ENCODE measurements around the gene TRIM47. TPM values are rescaled to one million over a fixed set of nuclear protein-coding genes. Genes with fewer than 3 reads are reported as not detected.

The TRIM47 gene
- total and polyA plus RNA-seq, 2 experiments from 2014 or later = 7.2 to 9.9 TPM

DNA sequence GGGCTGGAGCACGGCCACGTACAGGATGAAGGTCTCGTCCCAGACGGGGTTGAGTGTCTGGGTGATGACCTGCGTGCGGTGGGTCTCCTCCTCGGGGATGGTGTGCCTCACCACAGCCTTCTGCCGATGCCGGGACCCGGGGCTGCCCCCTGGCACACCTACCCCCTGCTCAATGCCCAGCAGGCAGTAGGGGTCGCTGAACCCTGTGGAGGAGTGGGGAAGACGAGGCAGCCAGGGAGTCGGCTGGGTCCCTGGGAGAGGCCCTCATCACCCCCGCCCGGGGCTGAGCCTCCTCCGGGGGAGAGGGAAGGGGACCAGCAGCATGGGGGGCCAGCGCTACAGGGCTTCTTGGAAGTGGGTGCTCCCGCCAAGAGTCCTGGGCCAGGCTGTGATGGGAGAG lies 36.0 kb downstream of the TRIM47 start:
- Histone ChIP-seq H3K4me1 (ENCODE audit: insufficient read depth) (peaks cover 10% of the 10 kb centered on the region), H3K4me2 (no peak overlapping the region), H2AFZ (no peak overlapping the region), H4K20me1 (replicated peaks; ENCODE audit: insufficient read depth) (no peaks in the 10 kb centered on the region), H3F3A (replicated peaks; ENCODE audit: low read depth) (0 out of 2 replicates have a peak, but pooled peaks cover 7% of the 10 kb centered on the region), H3K36me3 (ENCODE audit: insufficient read depth) (0 out of 2 replicates have a peak, but pooled peaks cover 5% of the 10 kb centered on the region), H3K27ac (ENCODE audit: low read depth) (no peak overlapping the region), H3K4me3 (no peak overlapping the region), H3K79me2 (replicated peaks; ENCODE audit: insufficient read depth) (no peaks in the 10 kb centered on the region), H3K27me3 (ENCODE audit: insufficient read depth) (no peaks in the 10 kb centered on the region), H3K9me2 (ENCODE audit: insufficient read depth) (no peaks in the 10 kb centered on the region)
- Mint-ChIP-seq H3K9me3 (no peaks in the 10 kb centered on the region), H3K27ac (no peak overlapping the region), H3K36me3 (ENCODE audit: low read depth) (peaks cover 18% of the 10 kb centered on the region), H3K4me1 (peaks cover 10% of the 10 kb centered on the region; the same call in 2 of the 3 replicates), H3K27me3 (ENCODE audit: insufficient read depth, low read depth, poor library complexity) (peaks cover 9% of the 10 kb centered on the region), H3K4me3 (no peak overlapping the region)
- TF ChIP-seq POLR2AphosphoS5 (IDR thresholded peaks at IDR 0.05; ENCODE audit: low read depth) (no peak), ZNF331 (CRISPR knock-in tag; IDR thresholded peaks at IDR 0.05; ENCODE audit: low read depth) (no peak), NANOG (IDR thresholded peaks at IDR 0.05; ENCODE audit: borderline replicate concordance) (no peak), CTCF (conservative IDR thresholded peaks at IDR 0.05; ENCODE audit: low read depth in 2 of 2) (peak in 1 of 2 experiments; percentile 14; a peak in 1 of 4 replicates), ETS1 (IDR thresholded peaks at IDR 0.05) (no peak), EZH2 (IDR thresholded peaks at IDR 0.05; ENCODE audit: low read depth, unreplicated experiment) (no peak)
- TF ChIP-seq, protein P1, sequence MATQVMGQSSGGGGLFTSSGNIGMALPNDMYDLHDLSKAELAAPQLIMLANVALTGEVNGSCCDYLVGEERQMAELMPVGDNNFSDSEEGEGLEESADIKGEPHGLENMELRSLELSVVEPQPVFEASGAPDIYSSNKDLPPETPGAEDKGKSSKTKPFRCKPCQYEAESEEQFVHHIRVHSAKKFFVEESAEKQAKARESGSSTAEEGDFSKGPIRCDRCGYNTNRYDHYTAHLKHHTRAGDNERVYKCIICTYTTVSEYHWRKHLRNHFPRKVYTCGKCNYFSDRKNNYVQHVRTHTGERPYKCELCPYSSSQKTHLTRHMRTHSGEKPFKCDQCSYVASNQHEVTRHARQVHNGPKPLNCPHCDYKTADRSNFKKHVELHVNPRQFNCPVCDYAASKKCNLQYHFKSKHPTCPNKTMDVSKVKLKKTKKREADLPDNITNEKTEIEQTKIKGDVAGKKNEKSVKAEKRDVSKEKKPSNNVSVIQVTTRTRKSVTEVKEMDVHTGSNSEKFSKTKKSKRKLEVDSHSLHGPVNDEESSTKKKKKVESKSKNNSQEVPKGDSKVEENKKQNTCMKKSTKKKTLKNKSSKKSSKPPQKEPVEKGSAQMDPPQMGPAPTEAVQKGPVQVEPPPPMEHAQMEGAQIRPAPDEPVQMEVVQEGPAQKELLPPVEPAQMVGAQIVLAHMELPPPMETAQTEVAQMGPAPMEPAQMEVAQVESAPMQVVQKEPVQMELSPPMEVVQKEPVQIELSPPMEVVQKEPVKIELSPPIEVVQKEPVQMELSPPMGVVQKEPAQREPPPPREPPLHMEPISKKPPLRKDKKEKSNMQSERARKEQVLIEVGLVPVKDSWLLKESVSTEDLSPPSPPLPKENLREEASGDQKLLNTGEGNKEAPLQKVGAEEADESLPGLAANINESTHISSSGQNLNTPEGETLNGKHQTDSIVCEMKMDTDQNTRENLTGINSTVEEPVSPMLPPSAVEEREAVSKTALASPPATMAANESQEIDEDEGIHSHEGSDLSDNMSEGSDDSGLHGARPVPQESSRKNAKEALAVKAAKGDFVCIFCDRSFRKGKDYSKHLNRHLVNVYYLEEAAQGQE (IDR thresholded peaks at IDR 0.05; ENCODE audit: unreplicated experiment) = no peak
- DNase-seq (ENCODE audit: low spot score) (no peak), ATAC-seq (no peak)

- Histone ChIP-seq H3F3A (replicated peaks; ENCODE audit: low read depth) (0 out of 2 replicates have a peak, but pooled peaks cover 5% of the 10 kb centered on the region), H3K4me2 (no peak overlapping the region), H3K4me3 (no peak overlapping the region), H2AFZ (no peak overlapping the region), H3K27me3 (ENCODE audit: insufficient read depth) (no peaks in the 10 kb centered on the region), H4K20me1 (replicated peaks; ENCODE audit: insufficient read depth) (no peaks in the 10 kb centered on the region), H3K79me2 (replicated peaks; ENCODE audit: insufficient read depth) (no peaks in the 10 kb centered on the region), H3K4me1 (ENCODE audit: insufficient read depth) (peaks cover 9% of the 10 kb centered on the region), H3K9me2 (ENCODE audit: insufficient read depth) (no peaks in the 10 kb centered on the region), H3K36me3 (ENCODE audit: insufficient read depth) (no peaks in the 10 kb centered on the region), H3K27ac (ENCODE audit: low read depth) (no peak overlapping the region)
- no peak for DNase-seq (ENCODE audit: low spot score)
- Mint-ChIP-seq H3K36me3 (ENCODE audit: low read depth) (peaks cover 5% of the 10 kb centered on the region), H3K27ac (no peak overlapping the region), H3K9me3 (no peaks in the 10 kb centered on the region; the same call in 2 of the 3 replicates), H3K4me3 (no peak overlapping the region), H3K27me3 (ENCODE audit: insufficient read depth, low read depth, poor library complexity) (peaks cover 9% of the 10 kb centered on the region), H3K4me1 (peaks cover 9% of the 10 kb centered on the region; the same call in 2 of the 3 replicates)
- TF ChIP-seq POLR2AphosphoS5 (IDR thresholded peaks at IDR 0.05; ENCODE audit: low read depth) (no peak), EZH2phosphoT487 (IDR thresholded peaks at IDR 0.05; ENCODE audit: unreplicated experiment) (no peak), CTCF (conservative IDR thresholded peaks at IDR 0.05; ENCODE audit: low read depth in 2 of 2) (no peak), ETS1 (IDR thresholded peaks at IDR 0.05) (no peak), STAT1 (IDR thresholded peaks at IDR 0.05; ENCODE audit: unreplicated experiment) (no peak), NANOG (IDR thresholded peaks at IDR 0.05; ENCODE audit: borderline replicate concordance) (no peak), ZNF331 (CRISPR knock-in tag; IDR thresholded peaks at IDR 0.05; ENCODE audit: low read depth) (no peak)
- TF ChIP-seq, protein P1 (IDR thresholded peaks at IDR 0.05; ENCODE audit: unreplicated experiment) = no peak
- ATAC-seq = no peak
Observed at GRCh38 chr17:75840799-75841164, 37.6 kb downstream of the TRIM47 start.

All from GM23338 (cell line).